Bone marrow (tissue), 2 donors: ENCODE measurements around the gene RAB33A.
"Not testable (repeated sequence)": the region's sequence is repeated elsewhere in the genome, so short reads cannot be mapped to it uniquely, and the experiment has no call there.

ENCODE experiments used
- DNase-seq, 2 donors: peaks; one replicate each; lab custom pipeline; 2025; lab: John Stamatoyannopoulos, UW

The RAB33A gene

GRCh38 chrX:130172127-130172845 is 524 bp downstream of the RAB33A start:
- DNase-seq: no peak

- peak; percentile 4 to 21 for DNase-seq
These were observed 1.6 kb downstream of the RAB33A start for GRCh38 chrX:130173190-130173895.

GRCh38 chrX:130174045-130174704 is 2.4 kb downstream of the RAB33A start:
- DNase-seq: no peak

DNA sequence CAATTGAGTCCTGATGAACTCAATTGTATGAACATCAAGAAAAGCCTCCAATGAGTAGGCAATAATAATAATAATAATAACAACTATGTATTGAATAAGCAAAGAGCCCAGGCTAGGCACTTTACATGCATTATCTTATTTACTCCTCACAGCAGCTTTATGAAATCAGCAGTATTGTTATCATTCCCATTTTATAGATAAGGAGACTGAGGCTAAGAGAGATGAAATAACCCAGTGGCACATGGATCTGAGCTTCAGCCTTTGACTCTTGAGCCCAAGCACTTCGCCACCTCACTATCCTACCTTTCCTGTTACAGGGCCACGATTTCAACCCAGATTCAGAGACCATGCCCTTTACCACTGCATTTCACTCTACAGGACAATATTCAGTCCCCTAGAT is 3.2 kb downstream of the RAB33A start:
- no peak for DNase-seq

DNA sequence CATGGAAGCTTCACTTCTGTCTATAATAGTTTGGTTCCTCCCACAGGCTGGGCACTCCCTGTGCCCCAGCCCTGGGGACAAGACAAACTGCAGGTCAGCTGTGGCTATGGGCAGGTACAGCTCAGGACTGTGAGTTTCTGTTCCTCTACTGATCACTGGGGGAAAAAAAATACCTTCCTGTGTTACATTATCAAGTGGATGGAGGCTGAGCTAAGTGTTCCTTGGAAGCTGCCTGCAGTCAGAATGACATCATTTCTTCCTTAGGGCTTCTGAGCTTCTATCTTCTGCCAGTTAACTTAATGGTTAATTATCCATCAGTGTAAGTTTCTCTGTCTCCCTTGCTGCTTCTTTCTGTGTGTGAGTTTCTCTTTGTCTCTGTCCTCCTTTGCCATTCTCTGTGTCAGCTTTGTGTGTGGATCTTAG is 4.6 kb downstream of the RAB33A start:
- DNase-seq: no peak

GRCh38 chrX:130176942-130177341 is 5.2 kb downstream of the RAB33A start:
- no peak for DNase-seq

- DNase-seq: no peak
These were observed 7.4 kb downstream of the RAB33A start for GRCh38 chrX:130179170-130179569.

DNA sequence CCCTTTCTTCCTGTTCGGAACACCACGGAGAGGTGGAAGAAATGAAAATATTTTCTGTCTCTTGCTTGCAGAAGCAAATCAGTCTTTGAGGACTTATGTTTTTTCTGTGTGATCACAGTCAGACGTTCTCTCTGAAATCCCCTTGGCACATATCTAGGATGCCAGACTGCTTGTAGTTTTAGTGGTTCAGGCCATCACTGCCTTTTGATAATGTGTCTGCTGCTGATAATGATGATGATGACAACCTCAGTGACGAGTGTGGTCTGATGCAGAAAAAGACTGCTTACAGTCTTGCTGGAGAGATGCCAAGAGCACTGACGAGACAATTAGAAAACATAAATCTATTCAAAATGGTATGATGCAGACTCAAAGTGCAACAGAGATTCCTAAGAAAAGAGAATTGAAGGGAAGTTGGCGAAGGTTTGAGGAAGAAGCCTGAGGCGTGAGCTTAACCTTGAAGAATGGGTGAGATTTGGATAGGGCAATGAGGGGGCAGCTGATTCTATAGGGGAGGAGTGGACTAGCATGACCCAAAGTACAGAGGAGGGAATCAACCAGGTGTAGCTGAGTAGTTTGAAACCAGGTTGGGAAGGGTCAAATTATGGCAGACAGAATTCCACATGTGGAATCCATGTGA is 7.9 kb downstream of the RAB33A start:
- DNase-seq: peak in 1 of 2 donors; percentile 69

DNA sequence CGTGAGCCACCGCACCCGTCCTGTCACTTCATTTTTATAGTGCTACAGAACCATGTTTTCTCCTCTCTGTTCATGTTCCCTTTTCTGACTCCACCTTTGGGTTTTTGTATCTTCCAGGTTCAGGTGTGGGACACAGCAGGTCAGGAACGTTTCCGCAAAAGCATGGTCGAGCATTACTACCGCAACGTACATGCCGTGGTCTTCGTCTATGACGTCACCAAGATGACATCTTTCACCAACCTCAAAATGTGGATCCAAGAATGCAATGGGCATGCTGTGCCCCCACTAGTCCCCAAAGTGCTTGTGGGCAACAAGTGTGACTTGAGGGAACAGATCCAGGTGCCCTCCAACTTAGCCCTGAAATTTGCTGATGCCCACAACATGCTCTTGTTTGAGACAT is 12.4 kb downstream of the RAB33A start:
- no peak for DNase-seq

- no peak for DNase-seq
These were observed 13.1 kb downstream of the RAB33A start for GRCh38 chrX:130184857-130185256.

DNA sequence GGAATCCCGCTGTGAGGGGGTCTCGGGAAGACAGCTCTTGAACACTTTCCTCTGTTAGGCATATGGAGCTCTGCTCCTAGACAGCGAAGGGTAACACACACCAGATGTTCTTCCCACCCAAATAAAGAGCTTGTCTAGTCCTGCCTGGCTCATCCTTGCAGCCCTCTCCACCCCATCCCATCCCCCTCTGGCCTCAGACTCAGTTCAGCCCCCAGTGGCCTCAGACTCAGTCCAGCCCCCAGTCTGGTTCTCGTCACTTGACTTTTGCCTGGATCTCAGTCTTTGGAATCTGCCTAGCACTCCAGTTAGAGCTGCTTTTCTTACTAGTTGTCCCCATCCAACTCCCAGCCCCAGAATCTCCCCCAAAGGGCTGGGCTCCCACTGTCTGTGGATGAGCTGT is 14.9 kb downstream of the RAB33A start:
- no peak for DNase-seq

DNA sequence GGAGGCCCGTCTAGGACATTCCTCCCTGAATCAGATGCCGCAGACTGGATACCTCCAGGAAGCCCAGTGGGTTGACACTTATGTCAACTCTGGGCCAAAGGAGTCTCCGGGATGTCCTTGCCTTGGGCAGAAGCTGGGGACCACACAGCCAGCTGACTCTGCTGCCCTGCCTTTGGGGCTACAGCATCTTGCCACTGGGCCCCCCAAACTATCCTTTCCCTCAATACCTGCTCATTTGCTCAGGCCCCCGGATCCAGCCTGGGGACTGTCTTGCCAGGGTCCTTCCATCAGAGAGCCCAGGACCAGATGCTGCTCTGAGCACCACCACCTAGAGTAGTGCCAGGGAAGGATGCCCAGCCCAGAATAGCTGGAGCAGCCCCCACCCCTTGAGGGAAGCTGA is 19.0 kb downstream of the RAB33A start:
- DNase-seq: no peak

DNA sequence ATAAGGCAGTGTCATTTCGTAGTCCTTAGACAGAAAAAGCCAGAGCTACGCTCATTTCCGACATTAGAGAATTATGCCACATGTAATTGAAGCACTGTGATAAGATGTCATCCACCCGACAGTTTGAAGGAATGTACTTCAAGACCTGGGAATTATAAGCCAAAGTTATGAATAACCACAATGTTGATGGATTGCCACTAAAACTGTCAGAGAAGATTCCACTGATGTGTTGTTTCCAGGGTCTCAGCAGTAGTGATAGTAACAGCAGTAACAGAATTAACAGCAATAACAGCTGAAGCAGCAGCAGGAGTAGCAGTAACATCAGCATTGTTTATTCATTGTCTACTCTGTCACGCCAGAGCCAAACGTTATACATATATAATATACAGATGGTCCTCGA is 24.7 kb downstream of the RAB33A start:
- no peak for DNase-seq

GRCh38 chrX:130197464-130197863 is 25.7 kb downstream of the RAB33A start:
- DNase-seq: no peak

DNA sequence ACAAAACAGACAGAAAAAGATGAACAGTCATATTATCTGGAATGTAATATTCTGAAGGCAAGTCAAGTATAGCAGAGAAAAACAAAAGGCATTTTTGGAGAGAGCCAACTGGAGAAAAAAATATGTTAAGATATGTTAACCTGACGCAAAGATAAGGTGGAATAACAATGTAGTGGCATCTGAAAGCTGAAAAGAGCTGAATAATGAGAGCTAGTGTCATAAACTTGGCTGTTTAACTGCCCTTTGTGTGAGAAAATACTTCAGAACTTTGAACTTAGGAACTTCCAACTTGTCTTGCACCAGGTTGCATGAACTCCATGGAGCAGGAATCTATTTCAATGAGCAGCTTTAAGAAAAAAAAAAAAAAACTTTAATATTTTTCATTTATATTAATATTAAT is 32.9 kb downstream of the RAB33A start:
- DNase-seq: no peak

DNA sequence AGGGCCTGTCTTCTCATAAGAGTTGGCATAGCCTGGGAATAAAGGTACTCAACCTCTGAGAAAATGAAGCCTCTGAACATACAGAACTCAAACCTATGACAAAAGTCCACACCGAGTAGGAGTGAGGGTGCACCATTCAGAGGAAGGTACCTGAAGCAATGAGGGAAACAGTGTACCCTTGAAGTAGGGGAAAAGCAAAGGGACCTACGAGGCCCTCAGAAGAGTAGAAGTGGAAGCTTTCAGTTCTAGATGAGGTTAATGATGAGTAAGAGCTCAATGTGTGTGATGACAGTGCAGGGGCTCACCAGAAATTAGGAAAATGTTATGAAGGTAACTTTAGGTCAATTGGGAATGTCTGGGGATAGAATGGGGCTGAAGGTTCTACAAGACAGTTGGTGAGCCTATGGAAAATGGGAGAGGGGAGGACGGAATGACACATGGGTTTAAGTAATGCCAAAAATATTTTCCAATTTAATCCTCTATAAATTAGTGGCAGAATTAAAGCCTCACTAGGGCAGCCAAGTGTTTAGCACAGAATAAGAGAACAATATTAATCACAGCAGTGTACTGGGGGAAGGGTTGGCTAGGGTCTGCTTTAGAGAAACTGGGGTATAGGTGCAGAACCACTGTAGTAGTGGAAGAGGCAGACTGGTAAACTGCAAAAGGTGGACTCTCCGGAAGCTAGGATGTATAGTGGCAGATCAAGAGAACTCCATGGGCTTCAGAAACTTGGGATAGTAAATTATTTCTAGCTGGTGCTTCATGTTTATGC is 39.8 kb downstream of the RAB33A start:
- no peak for DNase-seq

DNA sequence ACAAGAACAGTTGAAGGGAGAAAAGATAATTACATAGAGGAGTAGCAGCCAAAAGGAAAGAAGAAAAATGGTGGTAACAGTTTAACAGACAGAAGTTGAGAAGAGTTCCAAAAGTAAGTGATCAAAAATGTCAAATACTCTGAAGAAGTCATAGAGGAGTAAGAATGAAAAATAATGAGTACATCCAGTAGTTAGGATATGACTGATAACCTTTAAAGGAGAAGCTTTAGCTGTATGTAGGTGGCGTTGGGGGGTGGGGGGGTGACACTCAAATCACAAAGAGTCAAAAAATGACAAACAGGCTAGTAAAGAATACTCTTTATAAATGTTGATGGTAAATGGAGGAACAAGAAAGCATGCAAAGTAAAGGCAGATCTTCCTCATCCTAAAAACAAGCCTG is 40.6 kb downstream of the RAB33A start:
- no peak for DNase-seq

- DNase-seq: no peak
These were observed 41.6 kb downstream of the RAB33A start for GRCh38 chrX:130213376-130213775.

DNA sequence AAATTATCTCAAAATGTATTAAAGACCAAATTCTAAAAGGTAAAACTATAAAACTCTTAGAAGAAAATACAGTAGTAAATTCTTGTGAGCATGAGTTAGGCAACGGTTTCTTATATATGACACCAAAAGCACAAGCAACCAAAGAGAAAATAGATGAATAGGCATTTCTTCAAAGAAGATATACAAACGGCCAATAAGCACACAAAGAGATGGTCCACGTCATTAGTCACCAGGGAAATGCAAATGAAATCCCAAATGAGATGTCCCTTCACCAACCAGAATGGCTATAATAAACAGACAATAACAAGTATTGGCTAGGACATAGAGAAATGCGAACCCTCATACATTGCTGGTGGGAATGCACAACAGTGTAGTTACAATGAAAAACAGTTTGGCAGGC is 44.6 kb downstream of the RAB33A start:
- DNase-seq: no peak

- DNase-seq: no peak
These were observed 53.0 kb downstream of the RAB33A start for GRCh38 chrX:130224810-130225209.

- no peak for DNase-seq
These were observed 57.1 kb downstream of the RAB33A start for GRCh38 chrX:130228871-130229270.

DNA sequence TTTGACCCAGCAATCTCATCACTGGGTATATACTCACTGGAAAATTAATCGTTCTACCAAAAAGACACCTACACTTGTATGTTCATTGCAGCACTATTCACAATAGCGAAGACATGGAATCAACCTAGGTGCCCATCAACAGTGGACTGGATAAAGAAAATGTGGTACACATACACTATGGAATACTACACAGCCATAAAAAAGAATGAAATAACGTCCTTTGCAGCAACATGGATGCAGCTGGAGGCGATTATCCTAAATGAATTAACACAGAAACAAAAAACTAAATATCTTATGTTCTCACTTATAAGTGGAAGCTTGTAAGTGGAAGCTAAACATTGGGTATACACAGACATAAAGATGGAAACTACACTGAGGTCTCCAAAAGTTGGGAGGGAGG is 59.4 kb downstream of the RAB33A start:
- not testable (repeated sequence) for DNase-seq
